AG04450 (cell line): ENCODE measurements around the gene METTL9. TPM values are rescaled to one million over a fixed set of nuclear protein-coding genes. Genes with fewer than 3 reads are reported as not detected.

ENCODE experiments used
- CTCF ChIA-PET: fragments of 300-600, 350-600 bp; formaldehyde crosslinking; extraction: SDS; loops from one replicate; lab custom pipeline; 2022; ENCODE audit warnings: antibody characterized with exemption, inconsistent platforms; lab: Charles Lee
- POLR2A ChIA-PET: fragments of 350-600 bp; formaldehyde crosslinking; extraction: SDS; loops from one replicate; lab custom pipeline; 2021; ENCODE audit warnings: antibody characterized with exemption, inconsistent platforms; lab: Yijun Ruan, JAX
- DNase-seq: peaks from one replicate; pipeline ENCODE4 v3.0.0-alpha.2; 2011; ENCODE audit warnings: low read depth, low spot score
- H3K27ac ChIP-seq: one replicate; pipeline ENCODE4 v1.5.1; 2012; ENCODE audit warnings: low read depth, low read length, control low read depth
- H3K27me3 ChIP-seq: one replicate; pipeline ENCODE4 v1.6.0; 2012; ENCODE audit warnings: low read length; ENCODE audit not compliant: control insufficient read depth, insufficient read depth
- H3K4me3 ChIP-seq: 2 replicates; pipeline ENCODE4 v1.5.1; 2011; ENCODE audit warnings: mild to moderate bottlenecking, low read depth, low read length, control low read depth
- H3K9me3 ChIP-seq: 2 replicates; pipeline ENCODE4 v1.5.1; 2012; ENCODE audit warnings: low read length; ENCODE audit not compliant: control insufficient read depth, insufficient read depth
- CTCF ChIP-seq: IDR thresholded peaks from 2 replicates; pipeline ENCODE4 v1.5.1; 2011; ENCODE audit warnings: low read depth, low read length, control low read depth, inconsistent platforms
- polyA plus RNA-seq: library from polyadenylated mRNA; depleted of rRNA; stranded (reverse); fragments of >200 nt; gene quantifications from 2 replicates; pipeline ENCODE4 v1.2.3, GENCODE V29; 2011

Gene METTL9
- polyA plus RNA-seq, 1 experiment: 142 TPM

- POLR2A ChIA-PET: no interaction called here
- no peak for DNase-seq
- CTCF ChIA-PET: interaction anchor here (0.5 to 2.5 kb wide), 11 partner anchors 12 to 99 kb away, joined by 3 to 12 read pairs (median 6); no protein-coding TSS in a partner anchor
Observed at GRCh38 chr16:21639493-21639892, 40.1 kb downstream of the METTL9 start.

GRCh38 chr16:21641916-21642315, 42.5 kb downstream of the METTL9 start:
- no peak for TF ChIP-seq CTCF
- no peaks in the 10 kb centered on the region; the same call in 1 of the 2 replicates for H3K9me3 ChIP-seq
- H3K27me3 ChIP-seq: no peaks in the 10 kb centered on the region
- POLR2A ChIA-PET: no interaction called here
- CTCF ChIA-PET: interaction anchor here (0.5 to 8.9 kb wide), 12 partner anchors 8 to 88 kb away, joined by 3 to 121 read pairs (median 4); no protein-coding TSS in a partner anchor
- H3K27ac ChIP-seq: no peak overlapping the region
- no peak overlapping the region for H3K4me3 ChIP-seq
- no peak for DNase-seq

More at GRCh38 chr16:21639493-21639892, 40.1 kb downstream of the METTL9 start:
- Histone ChIP-seq H3K4me3 (no peak overlapping the region), H3K9me3 (no peaks in the 10 kb centered on the region; the same call in none of the 2 replicates), H3K27ac (no peak overlapping the region), H3K27me3 (no peaks in the 10 kb centered on the region)
- no peak for TF ChIP-seq CTCF

DNA sequence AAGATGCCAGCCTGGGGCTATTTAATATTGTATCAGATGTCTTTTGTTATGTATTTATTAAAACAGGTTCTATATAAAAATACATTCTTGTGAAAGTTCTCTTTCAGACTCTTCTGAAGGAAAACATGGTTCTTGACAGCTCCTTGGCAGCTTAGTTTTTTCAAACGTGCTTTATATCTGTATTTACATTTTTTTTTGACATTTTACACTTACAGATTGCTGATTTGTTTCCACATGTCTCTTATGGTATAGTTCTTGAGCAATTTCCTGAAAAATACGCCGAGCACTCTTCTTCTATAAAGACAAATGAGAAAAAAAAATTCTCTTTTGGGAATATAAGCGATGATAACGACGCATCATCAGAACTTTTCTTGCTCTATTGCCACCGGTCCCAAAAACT, 43.5 kb downstream of the METTL9 start:
- no peak for TF ChIP-seq CTCF

DNA sequence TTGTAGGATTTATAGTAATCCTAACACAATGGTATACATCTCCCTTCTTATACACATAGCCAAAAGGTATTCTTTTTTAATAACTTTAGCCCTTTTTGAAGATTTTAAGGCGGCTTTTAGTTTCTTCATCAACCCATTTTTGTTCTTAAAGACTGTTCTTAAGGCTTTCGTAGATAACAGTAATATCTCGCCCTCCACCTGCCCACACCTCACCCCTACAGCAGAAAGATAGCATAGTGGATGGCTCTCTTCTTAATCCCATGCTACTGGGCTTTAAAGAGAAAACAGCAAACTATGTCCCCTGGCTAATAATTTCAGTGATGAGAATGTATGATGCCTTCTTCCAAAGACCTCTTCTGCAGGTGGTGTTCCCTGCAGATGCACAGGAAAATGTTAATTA, 44.4 kb downstream of the METTL9 start:
- POLR2A ChIA-PET: no interaction called here
- H3K27ac ChIP-seq: no peak overlapping the region
- no peak for DNase-seq
- no peak for TF ChIP-seq CTCF
- H3K27me3 ChIP-seq: no peaks in the 10 kb centered on the region
- CTCF ChIA-PET: interaction anchor here (0.7 to 8.9 kb wide), 3 partner anchors 12 to 59 kb away, joined by 3 to 121 read pairs (median 13); no protein-coding TSS in a partner anchor
- H3K4me3 ChIP-seq: no peak overlapping the region
- no peaks in the 10 kb centered on the region for H3K9me3 ChIP-seq

More for the DNA sequence above, 43.5 kb downstream of the METTL9 start:
- CTCF ChIA-PET: interaction anchor here (0.6 to 8.9 kb wide), 6 partner anchors 12 to 65 kb away, joined by 3 to 121 read pairs (median 3); no protein-coding TSS in a partner anchor
- POLR2A ChIA-PET: no interaction called here
- Histone ChIP-seq H3K27ac (no peak overlapping the region), H3K4me3 (no peak overlapping the region), H3K27me3 (no peaks in the 10 kb centered on the region), H3K9me3 (no peaks in the 10 kb centered on the region)
- no peak for DNase-seq

- H3K27me3 ChIP-seq: no peaks in the 10 kb centered on the region
- DNase-seq: no peak
- H3K9me3 ChIP-seq: no peaks in the 10 kb centered on the region
- CTCF ChIA-PET: interaction anchor here (0.7 to 8.9 kb wide), 3 partner anchors 11 to 60 kb away, joined by 3 to 121 read pairs (median 13); no protein-coding TSS in a partner anchor
- TF ChIP-seq CTCF: no peak
- no peak overlapping the region for H3K27ac ChIP-seq
- no peak overlapping the region for H3K4me3 ChIP-seq
- POLR2A ChIA-PET: no interaction called here
Observed at GRCh38 chr16:21644674-21645073, 45.3 kb downstream of the METTL9 start.
